CMK (cell line): ENCODE measurements around the gene CYSTM1.
A peak's percentile ranks its signal among the peaks of the same experiment; 100 is the strongest.

ENCODE experiments used
- DNase-seq: peaks from one replicate; pipeline ENCODE4 v3.0.0-alpha.2; 2010; ENCODE audit warnings: low read depth

Gene CYSTM1

DNA sequence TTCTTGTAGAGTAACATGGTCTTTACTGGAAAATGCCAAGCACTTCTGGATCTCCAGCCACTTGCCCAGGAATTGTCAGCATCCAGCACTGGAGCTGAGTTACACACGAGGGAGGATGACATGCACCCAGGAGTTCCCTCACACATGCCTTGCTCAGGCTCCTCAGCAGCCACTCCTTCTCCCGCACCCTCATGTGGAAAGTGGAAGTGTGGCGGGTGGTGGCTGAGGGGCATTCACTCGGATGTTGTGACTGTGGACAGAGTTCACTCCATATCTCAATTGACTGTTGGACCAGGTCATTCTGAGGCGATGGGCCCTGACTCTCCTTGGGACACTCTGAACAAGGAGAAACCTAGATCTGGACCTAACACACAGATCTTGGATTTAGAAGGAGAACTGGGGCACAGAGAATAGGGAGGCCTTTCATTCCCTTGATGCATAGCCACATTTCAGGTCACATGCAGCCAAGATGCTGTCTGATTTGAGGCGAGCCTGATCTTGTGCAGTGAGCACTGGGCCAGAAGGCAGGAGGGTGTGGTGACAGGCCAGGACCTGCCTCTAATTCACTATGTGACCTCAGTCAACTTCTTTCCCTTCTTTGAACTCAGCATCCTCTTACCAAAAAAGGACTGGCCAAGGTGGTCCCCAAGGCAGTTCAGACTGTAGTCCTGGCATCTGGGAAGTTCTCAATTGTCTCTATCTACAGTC, 62.1 kb downstream of the CYSTM1 start:
- DNase-seq = no peak

DNA sequence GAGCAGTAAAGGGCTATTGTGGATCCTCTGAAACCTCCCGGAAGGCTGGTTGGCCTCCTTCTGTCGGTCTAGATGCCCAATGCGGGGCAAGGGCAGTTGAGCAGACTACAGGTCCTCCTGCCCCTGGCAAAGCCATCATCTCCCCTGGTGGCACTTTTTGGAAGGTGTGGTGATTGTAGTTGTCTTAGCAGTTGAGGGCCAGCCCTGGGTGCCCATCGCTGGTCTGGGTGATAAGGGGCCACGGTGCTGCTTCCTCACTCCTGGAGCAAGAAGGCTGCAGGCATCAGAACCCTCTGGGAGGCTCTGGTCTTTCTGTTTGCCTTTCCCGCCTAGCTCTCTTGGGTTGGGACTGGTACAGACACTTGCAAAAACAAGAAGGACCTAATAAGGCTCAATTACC, 63.8 kb downstream of the CYSTM1 start:
- no peak for DNase-seq

DNA sequence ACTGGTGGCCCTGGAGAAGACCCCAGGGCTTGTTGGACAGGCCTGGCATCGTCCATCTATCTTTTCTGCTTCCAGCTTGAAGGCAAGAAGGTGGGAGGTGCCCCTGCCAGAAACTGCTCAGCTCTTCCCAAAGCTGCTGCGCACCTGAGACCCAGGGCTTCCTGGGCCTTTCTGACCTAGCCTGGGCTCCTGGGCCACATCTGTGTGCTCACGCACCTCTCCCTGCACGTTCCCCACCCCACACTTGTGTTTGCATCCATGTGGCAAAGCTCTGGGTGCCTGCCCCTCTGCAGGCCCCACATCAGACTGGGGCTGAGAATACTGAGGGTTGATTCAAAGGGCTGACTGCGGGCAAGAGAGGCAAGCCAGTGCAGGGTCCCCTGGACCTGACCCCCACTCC, 64.5 kb downstream of the CYSTM1 start:
- DNase-seq = no peak

DNA sequence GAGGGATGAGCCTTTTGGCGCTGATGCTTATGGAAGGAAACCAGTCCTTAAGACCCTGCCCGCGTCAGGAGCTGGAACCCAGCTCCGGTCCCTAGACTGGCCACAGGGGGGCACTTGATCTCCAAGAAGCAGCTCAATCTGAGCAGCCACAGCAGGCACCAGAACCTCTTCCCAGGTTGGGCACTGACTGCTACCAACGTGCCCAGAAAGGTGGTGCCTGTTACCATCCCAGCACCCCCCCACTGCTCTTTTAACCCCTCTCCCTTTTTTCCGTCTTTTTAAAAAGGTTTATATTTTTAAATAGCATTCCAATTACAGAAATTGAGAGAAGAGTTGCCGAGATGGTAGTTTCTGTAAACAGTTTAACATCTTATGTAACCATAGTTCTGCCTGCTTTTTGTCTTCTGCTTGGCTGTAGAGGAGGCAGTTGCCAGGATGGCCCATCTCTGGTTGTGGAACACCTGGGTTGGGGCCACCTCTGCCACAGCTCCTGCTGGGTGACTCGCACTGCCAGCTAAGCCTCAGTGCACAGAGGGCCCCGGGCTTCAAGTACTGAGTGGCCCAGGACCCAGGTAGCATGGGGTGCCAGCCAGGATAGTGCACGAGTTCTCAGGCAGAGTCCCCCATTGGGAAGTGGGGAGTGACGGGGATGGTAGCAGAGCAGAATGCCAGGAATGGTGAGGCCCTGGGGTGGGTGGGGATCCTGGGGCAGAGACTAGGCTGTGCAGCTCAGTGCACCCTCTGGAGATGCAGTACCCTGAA, 65.1 kb downstream of the CYSTM1 start:
- DNase-seq = no peak

DNA sequence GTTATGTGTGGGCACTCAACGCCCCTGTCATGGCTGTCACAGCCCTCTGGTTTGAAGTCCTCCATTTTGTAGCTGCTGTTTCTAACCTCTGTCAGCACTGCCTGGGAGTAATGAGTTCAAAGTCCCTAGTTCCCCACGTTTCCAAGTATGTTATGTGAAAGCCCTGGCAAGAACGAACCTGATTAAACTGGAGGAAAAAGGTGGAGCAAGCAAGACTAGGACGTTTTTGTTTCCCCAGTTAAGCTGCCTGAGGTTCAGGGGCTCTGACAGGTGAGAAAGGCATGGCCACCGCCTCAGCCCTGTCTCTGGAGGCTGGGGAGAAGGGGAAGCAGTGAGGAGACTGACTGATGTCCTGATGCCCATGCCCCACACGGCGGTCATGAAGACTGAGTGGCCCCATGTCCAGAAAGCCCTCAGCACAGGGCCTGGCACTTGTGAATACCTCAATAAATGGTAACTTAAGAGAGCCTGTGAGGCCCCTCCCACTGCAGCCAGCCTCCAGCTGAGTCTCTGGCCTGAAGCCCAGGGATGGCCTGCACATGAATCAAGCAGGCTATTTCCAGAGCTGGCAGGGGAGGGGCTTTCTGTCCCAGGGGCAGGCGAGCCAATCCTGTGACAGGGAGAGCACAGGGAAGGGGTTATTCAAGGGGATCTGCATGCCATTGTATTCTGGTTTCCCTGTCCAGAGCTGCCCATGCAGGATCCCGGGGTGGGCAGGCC, 66.2 kb downstream of the CYSTM1 start:
- no peak for DNase-seq

DNA sequence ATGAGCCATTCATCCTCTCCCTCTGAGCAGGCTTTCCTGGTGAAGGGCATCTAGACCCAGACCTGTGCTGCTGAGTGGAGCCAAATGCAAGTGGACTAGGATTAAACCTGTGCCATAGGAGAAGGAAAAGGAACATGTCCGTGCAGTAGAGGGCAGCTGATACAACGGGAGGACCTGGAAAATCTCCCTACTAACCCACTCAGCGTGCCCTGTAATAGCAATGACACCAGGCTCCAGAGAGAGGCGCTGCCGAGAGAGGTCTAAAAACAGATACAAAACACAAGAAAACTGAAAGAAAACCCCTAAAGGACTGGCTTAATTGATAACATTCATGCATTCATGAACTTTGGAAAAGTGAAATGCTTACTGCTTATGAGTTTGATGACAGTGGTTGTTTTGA, 67.1 kb downstream of the CYSTM1 start:
- no peak for DNase-seq

DNA sequence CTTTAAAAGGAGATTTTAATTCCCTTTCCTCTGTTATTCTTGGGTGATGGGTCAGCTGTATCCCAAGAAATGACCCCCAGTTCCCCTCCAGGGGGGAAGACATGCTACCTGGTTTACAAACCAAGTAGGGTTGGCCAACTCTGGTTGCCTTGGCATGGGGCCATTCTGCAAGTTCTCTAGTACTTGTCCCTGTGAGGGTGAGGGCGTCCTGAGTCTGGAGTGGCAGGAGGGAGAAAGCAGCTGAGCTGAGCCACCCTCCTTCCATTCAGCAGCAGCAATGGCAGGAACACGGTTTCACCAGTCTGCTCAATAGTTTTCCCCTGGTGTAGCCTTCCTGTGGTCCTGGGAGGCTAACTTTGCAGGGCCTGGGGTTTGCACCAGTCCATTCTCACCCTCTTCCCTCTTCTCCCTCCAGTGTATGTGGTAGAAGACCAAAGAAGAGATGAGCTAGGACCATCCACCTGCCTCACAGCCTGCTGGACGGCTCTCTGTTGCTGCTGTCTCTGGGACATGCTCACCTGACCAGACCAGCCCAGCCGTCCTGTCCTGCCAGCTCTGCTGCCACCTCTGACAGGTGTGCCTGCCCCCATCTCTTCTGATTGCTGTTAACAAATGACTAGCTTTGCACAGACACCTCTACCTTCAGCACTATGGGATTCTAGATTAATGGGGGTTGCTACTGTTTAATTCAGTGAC, 68.0 kb downstream of the CYSTM1 start:
- no peak for DNase-seq

DNA sequence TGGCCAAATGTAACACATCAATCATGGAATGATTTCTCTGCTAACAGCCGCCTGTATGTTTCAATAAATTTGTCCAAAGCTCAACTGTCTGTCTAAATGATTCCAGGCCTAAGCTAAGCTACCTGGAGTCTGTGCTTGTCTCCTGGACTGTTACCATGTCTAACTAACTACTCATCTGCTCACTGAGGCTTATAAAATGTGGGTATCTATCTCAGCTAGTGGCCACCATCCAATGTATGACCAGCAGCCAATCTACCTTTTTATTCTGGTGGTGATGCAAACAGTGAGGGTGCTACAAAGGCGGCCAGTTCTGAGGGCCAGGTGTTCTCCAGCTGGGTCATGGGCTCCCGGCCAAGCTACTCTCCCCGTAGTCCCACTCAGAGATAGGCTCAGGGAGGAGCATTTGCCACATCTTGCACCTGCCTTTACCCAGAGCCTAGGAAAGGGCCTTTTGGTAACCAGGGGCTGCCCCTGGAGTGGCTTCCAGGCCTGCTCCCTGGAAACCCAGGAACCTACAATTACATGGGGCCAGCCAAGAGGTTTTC, 68.8 kb downstream of the CYSTM1 start:
- DNase-seq = no peak

DNA sequence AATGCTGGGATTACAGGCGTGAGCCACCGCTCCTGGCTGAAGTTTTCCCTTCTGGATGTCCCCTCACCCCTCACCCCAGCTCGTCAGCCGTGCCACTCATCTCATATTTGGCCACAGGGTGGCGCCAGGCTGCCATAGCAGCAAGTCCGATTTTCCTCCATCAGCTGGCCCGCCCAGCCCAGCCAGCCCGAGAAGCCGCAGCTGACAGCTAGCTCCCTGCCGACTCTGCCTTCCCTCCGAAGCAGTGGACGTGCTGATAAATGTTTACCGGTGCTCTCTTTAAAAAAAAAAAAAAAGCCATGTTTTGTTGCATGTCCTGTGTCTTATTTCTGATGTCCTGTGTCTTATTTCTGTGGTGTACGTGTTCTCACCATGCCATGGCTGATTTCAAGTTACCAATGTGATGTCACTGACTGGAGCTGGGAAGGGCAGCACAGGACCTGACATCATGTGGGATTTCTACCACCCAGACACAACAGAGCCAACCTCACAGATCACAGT, 69.6 kb downstream of the CYSTM1 start:
- DNase-seq = peak; percentile 39

DNA sequence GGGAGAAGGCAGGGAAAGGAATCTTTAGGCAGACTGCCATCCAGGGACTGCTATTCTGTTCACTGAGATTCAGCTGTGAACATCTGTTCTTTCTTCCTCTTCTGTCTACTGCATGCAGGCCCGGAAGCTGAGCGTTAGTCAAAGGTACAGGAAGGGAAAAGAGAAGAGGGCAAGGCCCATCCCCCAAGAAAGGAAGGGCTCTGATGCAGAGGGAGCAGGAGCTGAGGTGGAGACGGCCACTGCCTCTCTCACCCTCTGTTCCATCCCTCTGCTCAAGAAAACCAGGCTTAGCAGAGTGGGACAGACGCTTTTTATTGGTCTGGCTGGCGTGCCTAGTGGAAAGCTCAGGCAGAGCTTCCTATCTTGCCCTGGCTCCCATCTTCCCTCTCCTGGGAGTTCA, 70.4 kb downstream of the CYSTM1 start:
- no peak for DNase-seq

DNA sequence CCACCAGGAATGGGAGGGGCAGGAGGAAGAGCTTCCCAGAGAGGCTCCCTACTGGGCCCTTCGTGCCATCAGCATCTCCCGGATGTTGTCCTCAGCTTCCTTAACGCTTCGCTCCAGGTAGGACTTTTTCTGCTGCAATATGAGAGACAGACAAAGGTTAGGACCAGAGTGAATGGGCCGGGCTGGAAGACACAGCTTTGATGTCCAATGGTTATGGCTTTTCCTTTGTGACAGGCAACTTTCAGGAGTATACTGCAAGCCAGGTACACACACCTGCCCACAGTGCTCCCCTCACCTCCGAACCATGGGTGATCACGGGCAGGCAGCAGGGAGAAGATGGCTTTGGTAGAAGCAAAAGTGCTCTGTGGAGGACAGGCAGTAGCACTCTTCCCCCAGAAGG, 70.9 kb downstream of the CYSTM1 start:
- DNase-seq = no peak

DNA sequence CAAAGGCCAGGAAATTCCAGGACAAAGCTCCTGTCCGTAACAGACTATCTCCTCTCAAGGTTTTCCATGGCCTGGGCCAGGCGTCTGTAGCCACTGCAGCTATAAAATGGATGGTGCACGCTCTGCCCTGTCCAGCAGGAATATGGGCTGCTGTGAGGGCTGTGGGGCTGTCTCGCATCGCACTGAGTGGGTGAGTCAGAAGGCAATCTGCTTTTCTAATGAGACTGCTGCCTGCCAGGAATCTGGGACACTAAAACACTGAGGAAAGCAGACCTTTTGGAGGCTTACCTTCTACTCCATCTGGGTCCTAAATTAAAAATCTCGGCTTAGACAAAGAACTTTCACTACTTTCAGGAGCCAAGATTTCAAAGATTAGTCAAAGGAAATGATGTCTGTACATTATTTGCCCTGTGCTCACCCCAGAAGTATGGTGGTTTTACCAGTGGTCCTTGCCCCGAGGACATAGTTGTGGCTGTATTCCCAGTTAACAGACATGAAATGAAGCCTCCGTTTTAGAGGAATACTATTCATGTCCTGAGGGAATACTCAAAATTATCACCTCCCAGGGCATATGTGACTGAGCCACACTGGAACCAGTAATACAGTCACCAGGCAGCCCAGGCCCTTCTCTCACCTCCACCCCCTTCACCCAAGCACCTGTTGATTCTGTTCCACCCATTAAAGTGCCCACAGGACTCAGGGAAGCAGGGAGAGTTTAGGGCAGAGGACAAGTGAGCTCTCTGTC, 71.6 kb downstream of the CYSTM1 start:
- no peak for DNase-seq

DNA sequence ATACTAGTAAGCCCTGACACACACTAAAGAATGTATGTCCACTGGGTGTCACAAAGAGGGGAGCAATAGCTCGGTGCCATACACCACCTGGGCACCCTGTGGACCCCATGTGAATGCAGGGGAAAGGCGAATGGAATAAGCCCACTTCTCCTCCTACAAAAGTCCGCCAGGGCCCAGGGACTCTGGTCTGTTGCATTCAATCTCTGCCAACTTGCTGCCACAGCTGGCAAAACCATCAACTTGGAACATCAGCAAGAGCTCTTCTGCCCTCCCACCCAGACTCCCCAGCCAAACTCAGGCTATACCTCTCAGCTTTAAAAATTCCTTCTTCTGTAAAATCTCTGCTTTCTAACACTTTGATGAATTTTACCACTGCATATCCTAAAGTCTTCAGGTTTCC, 73.4 kb downstream of the CYSTM1 start:
- DNase-seq = no peak

DNA sequence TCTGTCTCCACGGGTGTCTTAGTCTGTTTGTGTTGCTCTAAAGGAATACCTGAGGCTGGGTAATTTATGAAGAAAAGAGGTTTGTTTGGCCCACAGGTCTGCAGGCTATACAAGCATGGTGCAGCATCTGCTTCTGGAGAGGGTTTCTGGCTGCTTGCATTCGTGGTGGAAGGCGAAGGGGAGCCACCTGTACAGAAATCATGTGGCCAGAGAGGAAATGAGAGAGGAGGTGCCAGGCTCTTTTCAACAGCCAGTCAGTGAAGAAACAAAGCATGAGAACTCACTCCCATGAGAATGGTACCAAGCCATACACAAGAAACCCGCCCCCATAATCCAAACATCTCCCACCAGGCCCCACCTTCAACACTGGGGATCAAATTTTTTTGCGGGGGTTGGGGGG, 74.5 kb downstream of the CYSTM1 start:
- no peak for DNase-seq

DNA sequence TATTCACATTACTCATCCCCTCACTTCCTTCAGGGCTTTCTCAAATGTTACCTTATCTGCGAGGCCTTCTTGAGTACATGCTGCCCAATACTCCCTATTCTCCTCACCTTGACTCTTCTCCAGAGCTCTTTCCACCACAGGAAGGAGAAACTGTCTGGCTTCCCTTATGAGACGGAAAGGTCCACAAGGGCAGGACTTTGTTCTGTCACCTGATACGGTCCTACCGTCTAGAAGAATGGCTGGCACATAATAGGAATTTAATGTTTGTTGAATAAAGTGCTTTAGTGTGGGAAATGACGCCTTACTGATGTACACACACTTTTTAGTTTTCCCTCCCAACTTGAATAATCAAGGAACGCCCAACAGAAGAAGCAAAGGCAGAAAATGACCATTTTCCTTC, 75.4 kb downstream of the CYSTM1 start:
- DNase-seq = no peak

DNA sequence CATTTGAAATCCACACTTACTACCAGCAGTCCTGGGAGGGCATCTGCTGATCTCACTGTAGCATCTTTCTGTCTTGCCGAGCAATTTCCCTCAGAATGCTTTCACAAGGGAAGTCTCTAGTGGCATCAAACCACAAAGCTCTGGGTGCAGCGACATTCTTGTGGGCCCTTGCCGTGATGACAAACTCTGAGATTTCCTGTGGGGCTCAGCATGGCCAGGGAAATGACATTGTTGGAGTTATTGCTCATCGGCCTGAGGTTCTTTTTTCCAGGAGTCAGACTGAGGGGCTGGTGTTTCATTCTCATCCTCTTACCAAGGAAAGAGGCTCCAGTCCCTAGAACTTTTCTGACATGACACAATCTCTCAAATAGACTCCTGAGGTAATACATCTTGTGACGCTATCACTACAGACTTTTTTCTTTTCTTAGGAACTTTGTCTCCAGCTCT, 76.6 kb downstream of the CYSTM1 start:
- DNase-seq = no peak

DNA sequence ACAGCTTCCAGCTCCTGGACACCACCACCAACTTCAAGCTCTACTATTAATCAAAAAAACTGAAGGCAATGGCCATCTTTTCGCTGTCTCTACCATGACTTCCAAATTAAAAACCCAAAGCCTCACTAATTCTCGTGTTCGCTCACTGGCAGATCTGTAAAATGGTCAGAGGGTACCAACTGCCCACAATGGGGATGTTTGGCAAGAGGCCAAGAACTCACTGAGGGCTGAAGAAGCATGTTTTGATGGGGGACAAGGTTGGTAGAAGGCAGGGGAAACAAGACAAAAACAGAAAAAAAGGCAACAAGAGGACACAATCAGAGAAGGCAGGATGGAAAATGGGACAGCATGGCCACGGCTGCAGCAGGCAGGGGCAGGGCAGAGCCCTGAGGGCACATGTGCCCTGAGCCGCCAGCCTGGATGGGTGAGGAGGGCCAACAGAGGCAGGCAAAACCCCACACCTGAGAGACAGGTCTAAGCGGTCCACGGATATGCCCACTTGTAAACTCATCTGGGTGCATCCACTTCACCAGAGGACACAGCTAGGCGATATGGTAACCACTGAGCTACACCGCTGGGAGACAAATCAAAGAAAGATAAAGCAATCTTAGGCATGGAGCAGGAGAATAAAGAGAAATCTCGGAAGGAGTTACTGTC, 77.6 kb downstream of the CYSTM1 start:
- DNase-seq = no peak

DNA sequence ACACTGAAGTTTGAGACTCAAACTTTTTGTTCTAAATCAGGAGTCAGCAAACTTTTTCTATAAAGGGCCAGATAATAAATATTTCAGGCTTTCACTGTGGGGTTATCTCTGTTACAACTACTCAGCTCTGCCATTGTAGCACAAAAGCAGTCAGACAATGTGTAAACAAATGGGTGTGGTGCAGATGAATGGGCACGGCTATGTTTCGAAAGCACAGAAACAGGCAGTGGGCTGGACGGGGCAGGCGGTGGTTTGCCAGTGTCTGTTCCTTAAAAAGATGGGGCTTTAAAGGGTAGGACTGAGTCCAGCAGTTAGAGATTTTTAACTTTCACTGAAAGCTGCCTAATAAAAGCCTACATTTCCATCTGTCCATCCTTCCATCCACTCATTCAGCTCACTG, 79.0 kb downstream of the CYSTM1 start:
- DNase-seq = no peak

DNA sequence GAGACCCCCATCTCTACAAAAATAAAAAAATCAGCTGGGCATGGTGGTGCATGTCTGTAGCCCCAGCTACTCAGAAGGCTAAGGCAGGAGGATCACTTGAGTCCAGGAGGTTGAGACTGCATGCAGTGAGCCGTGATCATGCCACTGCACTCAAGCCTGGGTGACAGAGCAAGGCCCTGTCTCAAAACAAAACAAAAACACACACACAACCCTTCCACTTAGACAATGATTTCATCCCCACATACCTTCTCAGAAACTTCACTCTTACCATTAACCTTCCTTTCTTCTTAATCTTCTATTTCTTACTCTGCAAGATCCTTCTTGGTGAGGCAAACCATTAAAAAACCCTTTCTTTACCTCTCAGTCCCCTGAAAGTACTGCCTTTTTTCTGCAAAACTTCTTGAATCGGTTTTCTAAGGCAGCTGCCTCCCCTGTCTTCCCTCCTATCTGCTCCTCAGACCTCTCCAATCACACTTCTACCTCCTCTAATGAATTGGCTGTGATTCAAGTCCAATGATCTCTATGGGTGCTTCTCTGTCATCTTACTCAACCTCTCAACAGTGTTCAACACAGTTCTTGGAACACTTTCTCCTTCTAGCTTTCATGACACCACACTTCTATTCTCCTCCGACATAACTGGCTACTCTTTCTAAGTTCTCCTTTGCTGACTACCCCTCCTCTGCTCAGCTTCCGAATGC, 80.6 kb downstream of the CYSTM1 start:
- DNase-seq = no peak

DNA sequence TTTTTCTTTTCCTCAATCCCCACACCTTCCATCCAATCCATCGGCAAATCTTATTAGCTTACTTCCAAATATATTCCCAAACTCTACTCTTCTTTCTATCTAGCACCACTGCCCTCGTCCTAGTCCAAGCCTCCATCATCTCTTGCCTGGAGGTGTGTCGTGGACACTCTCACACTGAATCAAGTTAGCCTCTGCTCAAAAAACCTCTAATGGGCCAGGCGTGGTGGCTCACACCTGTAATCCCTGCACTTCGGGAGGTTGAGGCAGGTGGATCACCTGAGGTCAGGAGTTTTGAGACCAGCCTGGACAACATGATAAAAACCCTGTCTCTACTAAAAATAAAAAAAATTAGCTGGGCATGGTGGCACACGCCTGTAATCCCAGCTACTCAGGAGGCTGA, 81.7 kb downstream of the CYSTM1 start:
- no peak for DNase-seq
